Psoas muscle (tissue), 8 donors: ENCODE results near the gene EPHB6. TPM values are rescaled to one million over a fixed set of nuclear protein-coding genes. Genes with fewer than 3 reads are reported as not detected.

Experiments
- ATAC-seq, 4 donors: fragments of 200-7000 bp; cut with Tn5 transposase; one replicate each; pipeline ENCODE4 v1.9.1; 2020; ENCODE audit warnings: moderate library complexity in 3 of 4, mild to moderate bottlenecking in 2 of 4
- DNase-seq, 2 donors: peaks; one replicate each; pipeline ENCODE4 v3.0.0-alpha.2; 2020
- H3K27ac ChIP-seq: fragments of 200-600 bp; one replicate; pipeline ENCODE4 v1.8.0; 2022
- H3K27me3 ChIP-seq, 3 donors: fragments of 200-600 bp in 1 of 3; one replicate each; pipeline versions ENCODE4 v1.6.1 to v1.8.0; 2013 to 2022; ENCODE audit warnings: low read length in 2 of 3, mild to moderate bottlenecking in 2 of 3, moderate library complexity in 1 of 3; ENCODE audit not compliant: insufficient read depth in 3 of 3
- H3K36me3 ChIP-seq, 2 donors: fragments of 200-600 bp in 1 of 2; one replicate each; pipeline versions ENCODE4 v1.6.1 to v1.8.0; 2013 to 2022; ENCODE audit warnings: low read depth in 1 of 2, mild to moderate bottlenecking in 1 of 2, moderate library complexity in 1 of 2; ENCODE audit not compliant: insufficient read depth in 1 of 2
- H3K4me1 ChIP-seq: fragments of 200-600 bp; one replicate; pipeline ENCODE4 v1.8.0; 2022
- H3K4me3 ChIP-seq: fragments of 200-600 bp; one replicate; pipeline ENCODE4 v1.8.0; 2022; ENCODE audit warnings: mild to moderate bottlenecking
- H3K9me3 ChIP-seq: fragments of 200-600 bp; one replicate; pipeline ENCODE4 v1.8.0; 2022
- CTCF ChIP-seq: fragments of 200-600 bp; IDR thresholded peaks from one replicate; pipeline ENCODE4 v1.8.0; 2022; ENCODE audit warnings: antibody characterized with exemption
- WGBS, 3 donors: extraction: QIAGEN DNeasy Blood & Tissue Kit; methylation state at CpG; one replicate each; pipeline versions ENCODE4 v1.1.6 to v1.1.7; 2013; 5-methylcytosine and 5-hydroxymethylcytosine counted together
- intact Hi-C, 2 donors: fragments of 100-400 bp; cut with DNase I; formaldehyde crosslinking; loops; one replicate each; pipeline versions ENCODE4 v1.11.0 to v1.14.2; 2022
- polyA plus RNA-seq, 3 donors: library from polyadenylated mRNA; stranded (reverse); fragments of 200-250 nt; gene quantifications; one replicate each; pipeline ENCODE4 v1.2.3, GENCODE V29; 2013
- total RNA-seq, 4 donors: library from RNA; stranded (reverse); fragmentation: NEBNext Ultra II Directional in 2 of 4; extraction: Animal tissue kit (Norgen Biotek cat#: 25700) in 2 of 4; gene quantifications; one replicate each; pipeline versions ENCODE4 v1.2.1 to v1.2.4, GENCODE V29; 2021 to 2023
- donor health status: healthy with polysubstance abuse.
- donor health status: DM: no; HTN: no; CAD: no; lungs with moderate emphysema.
- donor health status: Bipolar disorder and iron deficiency.
- donor health status: healthy.
- donor health status: DM: yes; HTN: yes; CAD: no.
- donor health status: DM: no; HTN: no; CAD: no.
- donor health status: DM: no; HTN: no; CAD: no.
- donor health status: DM: yes; HTN: yes; CAD: no.

EPHB6 gene
- total and polyA plus RNA-seq, 7 donors: 0.57 to 5.7 (median 2.9) TPM

GRCh38 chr7:142891490-142892082 is 36.7 kb downstream of the EPHB6 start:
- TF ChIP-seq CTCF: no peak
- WGBS, 3 donors: 76 to 82% (median 79%) methylated on average over 10 of the region's 10 CpGs
- Histone ChIP-seq H3K36me3 (no peaks in the 10 kb centered on the region), H3K4me3 (no peak overlapping the region), H3K9me3 (no peaks in the 10 kb centered on the region), H3K27me3 (peaks cover 0 to 5% (median 5%) of the 10 kb centered on the region in 3 donors), H3K27ac (no peak overlapping the region), H3K4me1 (no peaks in the 10 kb centered on the region)
- ATAC-seq: no peak
- intact Hi-C loops: no loop called here
- no peak for DNase-seq

- no peak overlapping the region for H3K27ac ChIP-seq
- peaks cover 0 to 9% (median 5%) of the 10 kb centered on the region in 3 donors for H3K27me3 ChIP-seq
- no peak overlapping the region for H3K4me3 ChIP-seq
- H3K36me3 ChIP-seq: no peaks in the 10 kb centered on the region
- no peaks in the 10 kb centered on the region for H3K4me1 ChIP-seq
- ATAC-seq: no peak
- no peak for TF ChIP-seq CTCF
- DNase-seq: no peak
- intact Hi-C loops: no loop called here
- no peaks in the 10 kb centered on the region for H3K9me3 ChIP-seq
- WGBS, 3 donors: 71 to 83% (median 79%) methylated on average over 5 of the region's 5 CpGs
These were observed 38.1 kb downstream of the EPHB6 start for GRCh38 chr7:142892951-142893350.

- intact Hi-C loops: no loop called here
- Histone ChIP-seq H3K4me1 (no peaks in the 10 kb centered on the region), H3K27me3 (peaks cover 0 to 9% (median 1%) of the 10 kb centered on the region in 3 donors), H3K9me3 (no peaks in the 10 kb centered on the region), H3K36me3 (no peaks in the 10 kb centered on the region), H3K27ac (no peak overlapping the region), H3K4me3 (no peak overlapping the region)
- DNase-seq (no peak), ATAC-seq (no peak)
- 70 to 75% (median 72%) methylated on average over 12 of the region's 12 CpGs for WGBS, 3 donors
- no peak for TF ChIP-seq CTCF
These were observed 39.5 kb downstream of the EPHB6 start for GRCh38 chr7:142894112-142894984.

- 54 to 56% (median 54%) methylated on average over 6 of the region's 6 CpGs for WGBS, 3 donors
- Histone ChIP-seq H3K4me3 (no peak overlapping the region), H3K36me3 (no peaks in the 10 kb centered on the region), H3K27me3 (peaks cover 0 to 9% (median 1%) of the 10 kb centered on the region in 3 donors), H3K4me1 (no peaks in the 10 kb centered on the region), H3K27ac (no peak overlapping the region), H3K9me3 (no peaks in the 10 kb centered on the region)
- ATAC-seq (no peak), DNase-seq (no peak)
- intact Hi-C loops: no loop called here
- no peak for TF ChIP-seq CTCF
These were observed 40.2 kb downstream of the EPHB6 start for GRCh38 chr7:142894985-142895593.
